NCI-H524 treated with DMSO at 0.1 percent for 48 hours (cell line): ENCODE data around the gene C6orf89.

Experiments used
- DNase-seq: peaks from one replicate; lab custom pipeline; 2025; lab: John Stamatoyannopoulos, UW

C6orf89 gene

GRCh38 chr6:36852481-36853147 lies 33.1 kb upstream of the C6orf89 start:
- DNase-seq: no peak

GRCh38 chr6:36853325-36853724 lies 32.4 kb upstream of the C6orf89 start:
- DNase-seq: no peak

GRCh38 chr6:36855750-36856149 lies 30.0 kb upstream of the C6orf89 start:
- no peak for DNase-seq

- no peak for DNase-seq
These were observed 29.5 kb upstream of the C6orf89 start for GRCh38 chr6:36856277-36856676.

- no peak for DNase-seq
These were observed 28.4 kb upstream of the C6orf89 start for GRCh38 chr6:36857325-36857724.

- DNase-seq: no peak
These were observed 27.3 kb upstream of the C6orf89 start for GRCh38 chr6:36858407-36858981.

GRCh38 chr6:36860126-36860525 lies 25.6 kb upstream of the C6orf89 start:
- DNase-seq: no peak

GRCh38 chr6:36862164-36862847 lies 23.4 kb upstream of the C6orf89 start:
- DNase-seq: no peak

GRCh38 chr6:36862848-36863382 lies 22.8 kb upstream of the C6orf89 start:
- DNase-seq: no peak

GRCh38 chr6:36863670-36864540 lies 21.8 kb upstream of the C6orf89 start:
- DNase-seq: no peak

GRCh38 chr6:36865835-36866234 lies 19.9 kb upstream of the C6orf89 start:
- DNase-seq: no peak

GRCh38 chr6:36867471-36868224 lies 18.1 kb upstream of the C6orf89 start:
- no peak for DNase-seq

GRCh38 chr6:36871686-36872085 lies 14.1 kb upstream of the C6orf89 start:
- DNase-seq: no peak

GRCh38 chr6:36873115-36873514 lies 12.6 kb upstream of the C6orf89 start:
- DNase-seq: no peak

- DNase-seq: no peak
These were observed 11.9 kb upstream of the C6orf89 start for GRCh38 chr6:36873612-36874442.

- peak; percentile 81 for DNase-seq
These were observed 11.1 kb upstream of the C6orf89 start, which contains the start of gene PPIL1 for GRCh38 chr6:36874443-36875249. Gene PPIL1, minus strand, starts transcription at chr6:36874803. Its CDS starts 31 bp downstream, at chr6:36874772.

GRCh38 chr6:36875250-36875633 lies 10.5 kb upstream of the C6orf89 start:
- DNase-seq: no peak

- DNase-seq: no peak
These were observed 1.1 kb upstream of the C6orf89 start for GRCh38 chr6:36884610-36885009.

GRCh38 chr6:36886950-36887618 lies 1.3 kb downstream of the C6orf89 start:
- DNase-seq: no peak
